Testis (tissue), 2 donors: ENCODE data around the gene CSAG1.
"Not testable (repeated sequence)": the region's sequence is repeated elsewhere in the genome, so short reads cannot be mapped to it uniquely, and the experiment has no call there.

Experiments used
- POLR2A ChIP-seq: fragments of 450-650 bp; IDR thresholded peaks from one replicate; pipeline ENCODE4 v1.6.1; 2017; ENCODE audit warnings: antibody characterized with exemption, mild to moderate bottlenecking, moderate library complexity
- TF ChIP-seq, protein P1 (sequence below), 3 experiments: fragments of 450-650 bp in 2 of 3; fragments of 200-600 bp in 1 of 3; sonication (generic) in 1 of 3; IDR thresholded peaks; one replicate each; pipeline ENCODE4 v1.5.1; 2016 to 2019; ENCODE audit warnings: antibody characterized with exemption in 3 of 3, mild to moderate bottlenecking in 2 of 3, moderate library complexity in 1 of 3

DNA sequence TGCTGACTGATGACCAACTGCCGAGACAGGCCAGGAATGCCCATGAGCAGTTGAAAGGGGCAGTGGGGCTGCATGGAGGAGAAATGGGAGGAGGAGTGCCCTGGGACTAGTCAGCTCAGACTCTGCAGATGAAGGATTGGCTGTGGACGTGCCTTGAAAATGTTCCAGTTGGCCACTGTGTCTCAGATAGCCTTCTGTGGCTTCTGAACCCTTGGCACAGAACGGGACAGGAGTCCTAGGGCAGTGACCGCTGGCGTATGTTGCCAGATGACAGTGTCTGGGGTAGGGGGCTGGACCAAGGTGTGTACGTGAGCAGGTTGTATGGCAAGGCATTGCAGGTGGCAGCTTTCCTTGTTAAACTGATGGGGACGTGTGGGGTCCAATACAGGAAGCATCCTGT lies 27.0 kb downstream of the CSAG1 start:
- TF ChIP-seq, protein P1, sequence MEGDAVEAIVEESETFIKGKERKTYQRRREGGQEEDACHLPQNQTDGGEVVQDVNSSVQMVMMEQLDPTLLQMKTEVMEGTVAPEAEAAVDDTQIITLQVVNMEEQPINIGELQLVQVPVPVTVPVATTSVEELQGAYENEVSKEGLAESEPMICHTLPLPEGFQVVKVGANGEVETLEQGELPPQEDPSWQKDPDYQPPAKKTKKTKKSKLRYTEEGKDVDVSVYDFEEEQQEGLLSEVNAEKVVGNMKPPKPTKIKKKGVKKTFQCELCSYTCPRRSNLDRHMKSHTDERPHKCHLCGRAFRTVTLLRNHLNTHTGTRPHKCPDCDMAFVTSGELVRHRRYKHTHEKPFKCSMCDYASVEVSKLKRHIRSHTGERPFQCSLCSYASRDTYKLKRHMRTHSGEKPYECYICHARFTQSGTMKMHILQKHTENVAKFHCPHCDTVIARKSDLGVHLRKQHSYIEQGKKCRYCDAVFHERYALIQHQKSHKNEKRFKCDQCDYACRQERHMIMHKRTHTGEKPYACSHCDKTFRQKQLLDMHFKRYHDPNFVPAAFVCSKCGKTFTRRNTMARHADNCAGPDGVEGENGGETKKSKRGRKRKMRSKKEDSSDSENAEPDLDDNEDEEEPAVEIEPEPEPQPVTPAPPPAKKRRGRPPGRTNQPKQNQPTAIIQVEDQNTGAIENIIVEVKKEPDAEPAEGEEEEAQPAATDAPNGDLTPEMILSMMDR (IDR thresholded peaks at IDR 0.05): not testable (repeated sequence)
- TF ChIP-seq POLR2A: not testable (repeated sequence)
